HG02970 (cell line): ENCODE data around the gene TMEM50B.
A peak's percentile ranks its signal among the peaks of the same experiment; 100 is the strongest.
"Not testable (repeated sequence)": the region's sequence is repeated elsewhere in the genome, so short reads cannot be mapped to it uniquely, and the experiment has no call there.

Experiments
- ATAC-seq: cut with Tn5 transposase; IDR thresholded peaks from one replicate; pipeline ENCODE4 v1.9.1; 2021; ENCODE audit warnings: mild to moderate bottlenecking, moderate library complexity, moderate number of reproducible peaks; ENCODE audit not compliant: unreplicated experiment, low FRiP score

Gene TMEM50B

GRCh38 chr21:33478935-33479678, 667 bp downstream of the TMEM50B start:
- ATAC-seq = no peak

DNA sequence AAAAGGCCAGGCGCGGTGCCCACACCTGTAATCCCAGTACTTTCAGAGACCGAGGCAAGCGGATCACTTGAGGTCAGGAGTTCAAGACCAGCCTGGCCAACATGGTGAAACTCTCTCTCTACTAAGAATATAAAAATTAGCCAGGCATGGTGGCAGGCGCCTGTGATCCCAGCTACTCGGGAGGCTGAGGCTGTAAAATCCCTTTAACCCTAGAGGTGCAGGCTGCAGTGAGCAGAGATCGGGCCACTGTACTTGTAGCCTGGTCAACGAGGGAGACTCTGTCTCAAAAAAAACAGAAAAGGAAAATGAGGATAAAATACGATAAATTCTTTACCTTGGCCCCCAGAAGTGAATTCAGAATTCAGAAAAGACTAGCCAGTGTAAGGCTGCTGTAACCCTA, 1.6 kb downstream of the TMEM50B start:
- ATAC-seq = no peak

- ATAC-seq = no peak
These were observed 2.7 kb downstream of the TMEM50B start for GRCh38 chr21:33477066-33477465.

GRCh38 chr21:33473344-33473743, 6.4 kb downstream of the TMEM50B start:
- ATAC-seq = no peak

DNA sequence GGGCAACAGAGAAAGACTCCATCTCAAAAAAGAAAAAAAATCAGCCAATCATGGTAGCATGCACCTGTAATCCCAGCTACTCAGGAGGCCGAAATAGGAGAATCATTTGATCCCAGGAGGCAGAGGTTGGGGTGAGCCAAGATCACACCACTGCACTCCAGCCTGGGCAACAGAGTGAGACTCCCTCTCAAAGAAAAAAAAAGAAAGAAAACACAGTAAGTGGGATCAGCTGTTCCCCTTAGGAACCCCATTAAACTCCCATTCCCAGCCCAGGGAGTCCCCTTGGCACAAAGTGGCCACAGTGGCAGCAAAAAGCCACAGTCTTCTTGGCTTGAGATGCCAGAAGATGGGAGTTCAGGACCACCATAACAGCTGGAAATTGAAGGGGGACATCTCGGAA, 9.1 kb downstream of the TMEM50B start:
- no peak for ATAC-seq

GRCh38 chr21:33469183-33469582, 10.6 kb downstream of the TMEM50B start:
- not testable (repeated sequence) for ATAC-seq

GRCh38 chr21:33461538-33462250, 18.1 kb downstream of the TMEM50B start:
- no peak for ATAC-seq

DNA sequence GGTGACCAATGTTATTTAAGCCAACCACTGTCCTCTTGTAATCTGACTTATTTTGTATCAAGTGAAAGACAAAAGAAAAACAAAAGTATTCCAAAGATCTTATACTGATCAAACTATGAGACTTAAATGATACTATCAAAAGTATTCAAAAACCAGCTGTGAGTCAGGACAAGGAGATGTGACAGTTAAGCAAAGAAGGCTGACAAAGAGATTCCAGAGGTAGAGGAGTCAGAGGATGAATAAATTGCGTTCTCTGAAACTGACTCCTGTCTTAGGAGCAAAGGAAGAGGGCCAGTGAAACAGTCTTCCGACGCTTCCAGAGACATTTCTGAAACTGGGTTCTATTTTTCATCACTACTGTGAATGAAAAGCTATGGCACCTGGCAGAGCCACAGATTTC, 20.9 kb downstream of the TMEM50B start:
- no peak for ATAC-seq

DNA sequence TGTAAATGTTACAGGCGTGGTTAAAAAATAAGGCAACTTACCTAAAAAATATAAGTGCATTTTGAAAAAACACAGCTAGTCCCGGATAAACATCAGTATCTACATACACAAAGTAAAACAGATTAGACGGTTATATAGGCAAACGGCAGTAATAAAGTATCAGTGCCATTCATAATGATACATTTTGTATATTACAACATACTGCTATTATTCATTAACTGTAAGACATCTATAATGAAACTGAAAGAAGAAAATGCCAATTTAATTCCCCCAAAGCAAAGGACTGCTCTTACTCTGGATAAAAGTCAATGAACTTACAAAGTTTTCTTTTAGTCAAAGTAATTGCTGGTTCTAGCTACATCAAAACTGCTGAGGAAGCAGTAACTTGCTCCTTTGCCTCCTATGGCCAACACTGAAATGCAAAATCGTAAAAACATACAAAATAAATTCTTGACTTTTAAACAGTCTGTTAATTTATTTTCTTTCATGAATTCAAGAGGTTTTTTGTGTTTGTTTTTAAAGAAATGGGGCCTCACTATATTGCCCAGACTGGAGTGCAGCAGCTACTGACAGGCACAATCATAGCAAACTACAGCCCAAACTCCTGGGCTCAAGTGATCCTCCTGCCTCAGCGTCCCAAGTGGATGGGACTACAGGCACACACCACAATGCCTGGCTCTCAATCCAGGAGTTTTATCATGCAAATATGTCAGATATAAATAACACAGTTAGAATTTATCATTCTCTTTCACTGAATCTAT, 23.9 kb downstream of the TMEM50B start:
- ATAC-seq = no peak

DNA sequence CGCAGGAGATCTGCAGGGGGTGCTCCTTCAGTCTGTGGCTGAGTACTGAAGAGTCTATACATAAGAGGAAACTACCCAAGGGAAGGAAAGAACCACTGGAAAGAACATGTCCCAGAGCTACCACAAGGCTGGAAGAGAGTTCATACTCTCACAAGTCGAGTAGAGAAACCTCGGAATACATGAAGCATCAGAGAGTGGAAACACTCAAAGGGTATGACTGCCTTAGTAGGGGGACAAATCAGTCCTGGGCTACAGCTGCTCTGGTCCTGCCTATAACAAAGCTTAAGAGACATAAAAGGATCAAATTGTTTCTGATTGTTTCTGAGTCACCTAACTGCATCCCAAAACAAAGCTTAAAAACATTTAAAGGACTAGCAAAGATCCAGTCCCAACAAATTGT, 27.4 kb downstream of the TMEM50B start:
- no peak for ATAC-seq

DNA sequence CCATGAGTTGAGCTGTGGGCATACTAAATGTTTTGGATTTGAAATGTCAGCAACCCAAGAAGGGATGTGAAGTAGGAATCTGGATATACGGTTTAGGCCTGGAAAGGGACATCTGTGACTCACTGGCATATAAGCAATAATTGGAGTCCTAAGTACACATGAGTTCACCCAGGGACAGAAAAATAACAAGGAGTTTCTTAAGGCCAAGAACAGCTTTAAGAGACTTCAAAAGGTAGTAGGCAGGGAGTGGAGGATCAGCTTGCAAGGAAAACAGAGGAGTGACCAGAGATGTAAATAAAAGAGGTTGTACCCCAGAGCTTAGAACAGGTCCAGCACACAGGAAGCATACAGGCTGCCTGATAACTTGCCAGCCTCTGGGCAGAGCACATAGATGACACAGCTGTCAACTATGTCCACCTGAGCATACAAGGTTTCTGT, 28.1 kb downstream of the TMEM50B start:
- no peak for ATAC-seq

- no peak for ATAC-seq
These were observed 30.2 kb downstream of the TMEM50B start for GRCh38 chr21:33449616-33450015.

DNA sequence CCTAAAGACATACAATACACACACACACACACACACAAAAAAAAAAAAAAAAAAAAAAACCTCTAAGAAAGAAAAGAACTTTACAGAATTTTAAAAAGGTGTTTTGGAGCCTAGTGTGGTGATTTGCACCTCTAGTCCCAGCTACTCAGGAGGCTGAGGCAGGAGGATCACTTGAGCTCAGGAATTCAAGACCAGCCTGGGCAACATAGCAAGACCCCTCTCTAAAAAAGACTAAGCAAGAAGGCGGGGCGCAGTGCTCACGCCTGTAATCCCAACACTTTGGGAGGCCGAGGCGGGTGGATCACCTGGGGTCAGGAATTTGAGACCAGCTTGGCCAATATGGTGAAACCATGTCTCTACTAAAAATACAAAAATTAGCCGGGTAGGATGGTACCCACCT, 33.2 kb downstream of the TMEM50B start:
- ATAC-seq = not testable (repeated sequence)

GRCh38 chr21:33444499-33444898, 35.3 kb downstream of the TMEM50B start:
- no peak for ATAC-seq

DNA sequence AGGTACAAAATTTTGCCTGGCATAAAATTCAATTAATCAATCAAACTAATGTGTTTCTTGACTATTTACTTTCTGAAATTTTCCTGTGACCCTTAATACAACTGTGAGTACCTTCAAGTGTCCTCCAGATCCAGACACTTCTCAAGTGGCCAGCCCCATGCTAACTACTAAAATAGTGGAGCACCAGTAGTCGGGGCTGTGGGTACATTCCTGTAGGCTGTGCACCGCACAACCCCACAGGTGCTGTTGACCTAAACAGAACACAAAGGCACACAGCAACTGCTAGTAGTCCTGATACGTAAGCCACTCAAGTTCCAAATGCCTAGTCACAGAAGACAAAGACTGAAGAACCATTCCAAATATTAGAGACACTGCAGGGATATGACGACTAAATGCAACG, 36.6 kb downstream of the TMEM50B start:
- ATAC-seq = no peak

DNA sequence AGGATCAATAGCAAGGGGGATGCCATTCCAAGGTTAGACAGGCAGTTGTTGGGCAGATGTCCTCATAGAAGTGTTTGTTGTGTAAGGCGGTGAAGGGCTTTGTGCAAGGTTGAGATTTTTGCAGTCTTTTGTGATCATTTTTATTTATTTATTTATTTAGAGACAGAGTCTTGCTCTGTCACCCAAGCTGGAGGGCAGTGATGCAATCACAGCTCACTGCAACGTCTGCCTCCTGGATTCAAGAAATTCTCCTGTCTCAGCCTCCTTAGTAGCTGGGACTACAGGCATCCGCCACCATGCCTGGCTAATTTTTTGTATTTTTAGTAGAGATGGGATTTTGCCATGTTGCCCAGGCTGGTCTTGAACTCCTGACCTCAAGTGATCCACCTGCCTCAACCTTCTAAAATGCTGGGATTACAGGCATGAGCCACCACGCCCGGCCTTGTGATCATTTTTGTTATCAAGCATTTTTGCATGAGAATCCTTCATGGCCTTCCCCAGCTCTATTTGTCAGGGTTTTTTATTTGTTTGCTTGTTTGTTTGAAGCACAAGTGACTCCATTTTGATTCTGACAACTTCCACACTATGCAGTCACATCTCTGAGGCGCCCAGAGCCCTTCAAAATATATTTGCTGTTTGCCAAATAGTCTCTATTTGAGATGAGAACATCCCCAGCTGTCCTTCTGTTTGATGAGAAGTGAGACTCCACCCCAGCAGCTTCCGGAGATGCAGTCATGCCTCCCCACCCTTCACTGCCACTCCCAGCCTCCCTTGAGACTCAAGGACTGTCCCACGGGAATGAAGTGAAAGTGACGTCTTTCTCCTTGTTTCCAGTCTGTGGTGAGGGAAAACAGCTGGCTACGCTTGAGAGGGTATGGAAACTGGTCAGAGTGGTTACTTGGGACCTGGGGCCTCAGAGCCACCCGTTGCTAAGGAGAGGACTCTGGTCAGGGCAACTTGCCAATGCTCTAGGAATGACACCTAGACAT, 38.0 kb downstream of the TMEM50B start:
- ATAC-seq = peak; percentile 47

- no peak for ATAC-seq
These were observed 42.6 kb downstream of the TMEM50B start for GRCh38 chr21:33437140-33437539.

DNA sequence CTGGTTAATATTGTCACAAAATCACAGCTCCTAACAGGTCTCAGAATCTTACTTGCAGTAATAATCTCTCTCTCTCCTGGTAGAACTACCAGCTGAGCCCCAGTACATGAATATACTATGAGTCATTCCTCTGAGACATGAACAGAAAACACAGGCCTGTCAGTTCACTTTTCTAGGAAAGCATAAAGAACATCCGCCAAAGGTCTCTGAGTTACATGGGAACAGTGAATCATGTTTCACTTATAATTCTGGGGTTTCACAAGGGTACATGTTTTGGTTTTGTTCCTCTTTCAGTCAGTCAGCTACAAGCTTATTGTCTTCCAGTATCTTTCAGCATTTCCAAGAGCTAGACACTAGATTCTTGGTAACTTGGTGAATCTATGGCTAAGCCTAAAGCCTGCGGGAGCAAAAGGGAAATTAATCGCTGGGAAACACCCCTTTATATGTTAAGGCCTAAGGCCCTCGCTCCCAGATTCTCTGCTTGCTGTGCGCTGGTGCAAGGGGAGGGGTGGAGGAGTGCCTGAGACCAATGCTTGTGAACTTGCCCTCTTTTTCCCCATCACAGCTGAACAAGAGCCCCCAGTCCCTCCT, 44.9 kb downstream of the TMEM50B start:
- peak; percentile 76 for ATAC-seq

DNA sequence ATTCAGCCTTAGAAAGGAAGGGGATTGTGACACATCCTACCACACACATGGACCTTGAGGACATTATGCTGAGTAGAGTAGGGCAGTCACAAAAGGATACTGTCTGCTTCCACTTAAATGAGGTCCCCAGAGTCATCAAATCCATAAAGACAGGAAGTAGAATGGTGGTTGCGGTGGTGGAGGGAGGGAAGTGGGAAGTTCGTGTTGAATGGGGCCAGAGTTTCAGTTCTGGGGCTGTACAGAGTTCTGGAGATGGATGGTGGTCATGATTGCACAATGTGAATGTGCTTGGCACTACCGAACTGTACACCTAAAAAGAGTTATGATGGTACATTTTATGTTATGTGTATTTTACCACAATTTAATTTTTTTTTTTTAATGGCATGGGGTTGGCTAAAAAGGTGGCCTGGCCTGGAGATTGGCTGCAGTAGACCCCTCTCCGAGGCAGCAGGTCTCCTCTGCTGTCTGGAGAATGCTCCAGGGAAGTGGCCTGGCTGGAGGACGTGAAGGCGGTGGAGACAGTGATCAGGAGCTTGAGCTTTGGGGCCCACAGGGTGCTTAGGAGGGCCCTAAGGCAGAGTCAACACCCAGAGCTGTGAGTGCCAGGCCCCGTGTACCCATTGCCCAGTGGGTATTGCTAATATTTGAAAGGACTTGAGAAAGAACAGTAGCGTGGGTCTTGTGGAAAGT, 46.2 kb downstream of the TMEM50B start:
- ATAC-seq = no peak
